GM19397 (cell line): Measurements from ENCODE around the gene KMO.

Experiments used
- ATAC-seq: cut with Tn5 transposase; IDR thresholded peaks from one replicate; pipeline ENCODE4 v1.9.1; 2021; ENCODE audit warnings: mild to moderate bottlenecking, moderate library complexity; ENCODE audit not compliant: unreplicated experiment

Gene KMO

DNA sequence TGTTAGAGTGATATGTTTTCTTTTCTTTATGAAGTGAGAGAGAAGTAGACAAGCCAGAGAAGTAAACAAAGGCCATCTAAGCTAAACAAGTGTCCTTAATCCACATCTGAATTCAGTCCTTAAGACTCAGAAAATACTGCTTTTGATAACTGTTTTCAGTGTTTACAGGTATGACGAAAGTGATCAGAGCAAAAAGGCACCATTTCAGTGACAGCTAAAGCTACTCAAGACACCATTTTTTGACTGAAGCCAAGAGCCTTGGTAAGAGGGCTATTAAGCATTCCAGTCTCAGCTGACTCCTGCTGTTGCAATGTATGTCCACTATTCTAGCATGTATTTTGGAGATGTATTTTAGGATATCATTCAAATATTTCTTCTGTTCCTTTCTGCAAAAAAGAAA lies 4.1 kb downstream of the KMO start:
- ATAC-seq = no peak

DNA sequence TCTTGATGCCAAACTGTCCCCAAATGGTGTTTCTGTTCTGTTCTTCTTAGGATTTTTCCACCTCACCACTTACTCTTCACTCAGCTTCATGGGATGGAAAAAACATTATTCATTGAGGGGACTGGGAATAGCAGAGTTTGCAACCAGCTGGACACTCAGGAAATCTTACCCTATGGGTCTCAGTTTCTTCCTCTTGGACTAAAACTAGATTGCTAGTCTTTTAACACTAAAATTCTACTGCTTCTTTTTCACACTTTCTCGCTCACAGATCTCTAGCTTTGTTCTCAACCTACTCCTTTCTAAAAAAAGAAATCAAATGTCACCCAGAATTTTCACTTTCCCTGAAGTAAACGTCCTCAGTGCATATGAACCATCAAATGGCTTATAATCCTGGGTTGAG lies 4.8 kb downstream of the KMO start:
- no peak for ATAC-seq

DNA sequence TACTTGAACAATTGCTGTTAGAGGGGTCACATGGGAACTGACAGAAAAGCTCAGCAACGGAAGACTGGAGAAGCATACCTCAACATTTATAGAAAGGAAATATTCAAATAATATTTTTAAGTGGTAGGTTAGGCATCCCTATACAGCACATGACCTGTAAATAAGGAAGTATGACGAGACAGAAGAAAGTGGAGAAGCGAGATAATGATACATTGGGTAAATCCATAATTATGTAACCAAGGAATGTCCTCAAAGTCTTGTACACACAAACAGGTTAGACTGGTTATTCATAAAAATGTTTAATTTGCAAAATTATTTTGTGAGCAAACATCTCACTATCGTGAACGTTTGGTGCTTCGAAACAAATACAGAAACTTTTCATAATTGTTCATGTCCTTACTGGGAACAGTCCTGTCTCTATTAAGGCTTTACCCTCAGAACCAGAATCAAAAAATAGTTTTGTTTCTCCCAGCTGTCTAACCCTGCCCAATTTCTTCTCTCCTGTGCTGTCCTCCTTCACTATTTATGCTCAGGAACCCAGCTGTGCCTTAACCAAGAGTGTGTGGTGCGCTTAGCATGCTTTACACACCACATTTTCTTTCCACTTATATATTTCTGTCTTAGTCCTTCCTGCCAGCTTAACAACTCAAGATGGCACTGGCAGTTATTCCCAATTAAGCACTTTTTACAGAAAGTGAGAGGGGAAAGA lies 10.2 kb downstream of the KMO start:
- ATAC-seq = no peak

DNA sequence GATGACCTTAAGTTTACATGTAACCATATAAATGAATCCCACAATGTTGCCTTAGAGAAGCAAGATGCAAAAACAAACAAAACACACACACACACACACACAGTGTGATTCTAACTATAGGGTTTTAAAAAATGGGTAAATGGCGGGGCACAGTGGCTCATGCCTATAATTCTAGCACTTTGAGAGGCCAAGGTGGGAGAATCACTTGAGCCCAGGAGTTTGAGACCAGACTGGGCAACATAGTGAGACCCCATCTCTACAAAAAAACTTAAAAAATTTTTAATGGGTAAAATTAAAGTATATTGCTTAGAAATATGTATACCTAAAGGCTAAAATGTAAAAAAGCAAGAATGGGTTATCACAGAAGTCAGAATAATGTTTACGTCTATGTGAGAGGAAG lies 15.8 kb downstream of the KMO start:
- no peak for ATAC-seq

DNA sequence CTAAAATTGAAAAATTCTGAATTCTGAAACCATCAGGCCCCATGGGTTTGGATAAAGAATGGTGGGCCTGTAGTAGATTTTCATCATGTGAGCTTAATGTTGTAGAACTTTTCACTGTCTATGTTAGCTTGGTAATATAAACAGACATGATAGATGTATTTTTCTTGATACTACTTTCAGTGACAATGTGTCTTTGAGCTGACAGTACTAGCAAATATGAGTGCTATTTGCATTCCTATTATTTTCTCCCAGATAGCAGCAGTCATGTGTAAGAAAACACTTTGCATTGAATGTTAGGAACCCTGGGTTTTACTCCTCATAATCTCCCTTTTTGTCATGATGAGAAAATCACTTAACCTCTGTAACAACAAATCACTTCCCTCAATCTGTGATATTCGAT lies 18.1 kb downstream of the KMO start:
- ATAC-seq = no peak

DNA sequence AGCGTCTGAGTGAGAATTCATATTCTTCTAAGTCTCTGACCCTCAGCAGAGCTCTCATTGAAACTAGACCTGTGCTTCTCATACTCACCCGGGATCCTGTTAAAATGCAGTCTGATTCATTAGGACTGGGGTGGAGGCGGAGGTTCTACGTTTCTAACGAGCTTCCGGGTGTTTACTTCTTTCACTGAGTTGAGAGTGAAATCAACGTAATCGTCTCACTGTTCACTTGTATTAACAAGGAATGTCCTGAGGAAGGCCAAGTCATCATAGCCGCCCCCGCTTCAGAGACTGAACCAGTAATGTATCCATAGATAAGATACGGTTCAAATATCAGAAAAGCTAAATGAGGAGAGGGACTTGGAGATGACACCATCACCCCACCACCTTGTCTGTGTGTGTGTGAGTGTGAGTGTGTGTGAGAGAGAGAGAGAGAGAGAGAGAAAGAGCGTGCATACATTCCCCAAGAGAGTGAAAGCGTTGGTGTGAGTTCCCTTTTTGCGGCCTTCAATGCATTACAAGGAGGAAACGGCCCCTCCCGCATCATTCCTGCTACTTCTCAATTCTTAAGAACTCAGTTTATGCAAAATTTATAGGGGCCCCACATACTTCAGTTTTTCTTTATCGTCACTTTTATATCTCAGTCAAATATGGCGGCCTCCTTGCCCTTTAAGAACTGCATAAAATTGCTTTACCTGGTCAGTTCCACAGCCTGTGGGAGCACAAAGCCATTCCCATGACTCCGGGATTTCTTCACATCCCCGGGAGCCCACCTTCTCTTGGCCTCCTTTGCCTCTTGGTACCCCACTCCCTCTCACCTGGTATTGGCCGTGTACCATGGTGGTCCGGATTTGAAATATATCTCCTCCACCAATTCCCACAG lies 19.8 kb downstream of the KMO start:
- ATAC-seq = peak; percentile 84

DNA sequence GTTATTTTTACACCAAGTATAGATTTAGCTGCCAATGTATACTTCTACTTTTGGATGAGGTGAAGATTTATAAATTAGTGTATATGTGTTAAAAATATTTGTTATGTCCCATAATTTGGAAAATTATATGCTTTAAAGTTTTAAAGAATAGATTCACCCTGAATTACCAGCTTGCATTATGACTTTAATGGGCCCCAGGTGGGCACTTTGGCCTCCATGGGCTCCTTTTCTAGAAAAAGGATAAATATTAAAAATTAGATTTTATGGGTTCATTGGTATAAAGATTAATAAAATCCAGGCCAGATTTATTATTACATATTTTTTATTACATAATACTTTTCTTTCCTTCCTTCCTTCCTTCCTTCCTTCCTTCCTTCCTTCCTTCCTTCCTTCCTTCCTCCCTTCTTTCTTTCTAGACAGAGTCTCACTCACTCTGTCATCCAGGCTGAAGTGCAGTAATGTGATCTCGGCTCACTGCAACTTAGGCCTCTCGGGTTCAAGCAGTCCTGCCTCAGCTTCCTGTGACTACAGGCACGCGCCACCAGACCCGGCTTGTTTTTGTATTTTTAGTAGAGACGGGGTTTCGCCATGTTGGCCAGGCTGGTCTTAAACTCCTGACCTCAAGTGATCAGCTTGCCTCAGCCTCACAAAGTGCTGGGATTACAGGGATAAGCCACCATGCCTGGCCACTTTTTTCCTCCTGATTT lies 21.9 kb downstream of the KMO start:
- no peak for ATAC-seq

DNA sequence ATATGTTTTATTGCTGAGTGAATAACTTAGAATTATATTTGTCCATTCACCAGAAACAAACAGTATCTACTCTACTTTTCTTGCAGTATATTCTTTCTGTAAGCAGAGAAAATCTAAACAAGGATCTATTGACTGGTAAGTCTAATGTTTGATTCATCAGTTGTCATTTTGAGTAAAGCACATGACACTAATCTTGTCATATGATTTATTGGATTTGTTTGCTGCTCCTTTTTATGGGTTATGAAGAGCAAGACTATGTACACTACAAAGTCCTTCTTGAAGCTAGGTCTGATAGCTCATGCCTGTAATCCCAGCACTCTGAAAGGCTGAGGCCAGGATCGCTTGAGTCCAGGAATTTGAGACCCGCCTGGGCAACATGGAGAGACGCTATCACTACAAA lies 23.3 kb downstream of the KMO start:
- no peak for ATAC-seq

DNA sequence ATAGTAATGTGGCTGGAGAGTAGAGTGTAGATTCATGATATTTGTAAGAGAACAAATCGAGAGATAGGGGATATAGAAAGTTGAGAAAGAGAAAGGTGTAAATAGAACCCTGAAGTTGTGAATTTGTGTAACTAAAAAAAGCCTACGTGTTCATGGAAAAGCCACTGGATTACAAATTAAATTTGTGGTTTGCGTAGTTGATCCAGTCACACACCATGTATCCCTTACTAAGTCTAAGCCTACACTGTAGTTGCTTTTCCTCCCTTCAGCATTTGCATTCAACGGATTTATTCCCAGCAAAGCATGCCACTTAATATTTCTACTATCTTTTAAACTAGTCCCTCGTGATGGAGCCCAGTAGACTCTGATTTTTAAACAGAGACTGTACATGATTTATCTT lies 24.9 kb downstream of the KMO start:
- ATAC-seq = no peak

DNA sequence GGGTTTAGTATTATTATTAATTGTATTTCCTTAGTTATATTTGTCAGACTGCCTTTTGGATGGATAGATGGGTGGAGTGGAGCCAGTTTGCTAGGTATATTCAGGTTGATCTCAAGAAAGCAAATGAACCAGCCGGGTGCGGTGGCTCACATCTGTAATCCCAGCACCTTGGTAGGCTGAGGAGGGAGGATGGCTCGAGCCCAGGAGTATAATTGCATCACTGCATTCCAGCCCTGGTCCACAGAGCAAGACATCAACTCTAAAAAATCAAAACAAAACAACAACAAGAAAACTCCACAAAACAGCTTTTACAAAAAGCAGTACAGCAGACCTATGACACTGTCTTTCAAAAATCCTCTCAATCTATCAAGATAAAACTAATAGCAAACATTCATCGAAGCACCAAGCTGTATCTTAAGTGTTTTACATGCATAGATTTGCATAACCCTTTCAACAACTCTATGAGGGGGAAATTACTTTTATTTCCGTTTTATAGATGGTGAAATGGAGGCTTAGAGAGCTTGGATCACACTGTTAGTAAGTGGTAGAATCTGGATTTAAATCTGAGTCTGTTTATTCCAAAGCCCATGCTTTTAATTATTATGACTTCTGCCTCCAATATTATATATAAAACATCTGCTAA lies 25.5 kb downstream of the KMO start:
- no peak for ATAC-seq

DNA sequence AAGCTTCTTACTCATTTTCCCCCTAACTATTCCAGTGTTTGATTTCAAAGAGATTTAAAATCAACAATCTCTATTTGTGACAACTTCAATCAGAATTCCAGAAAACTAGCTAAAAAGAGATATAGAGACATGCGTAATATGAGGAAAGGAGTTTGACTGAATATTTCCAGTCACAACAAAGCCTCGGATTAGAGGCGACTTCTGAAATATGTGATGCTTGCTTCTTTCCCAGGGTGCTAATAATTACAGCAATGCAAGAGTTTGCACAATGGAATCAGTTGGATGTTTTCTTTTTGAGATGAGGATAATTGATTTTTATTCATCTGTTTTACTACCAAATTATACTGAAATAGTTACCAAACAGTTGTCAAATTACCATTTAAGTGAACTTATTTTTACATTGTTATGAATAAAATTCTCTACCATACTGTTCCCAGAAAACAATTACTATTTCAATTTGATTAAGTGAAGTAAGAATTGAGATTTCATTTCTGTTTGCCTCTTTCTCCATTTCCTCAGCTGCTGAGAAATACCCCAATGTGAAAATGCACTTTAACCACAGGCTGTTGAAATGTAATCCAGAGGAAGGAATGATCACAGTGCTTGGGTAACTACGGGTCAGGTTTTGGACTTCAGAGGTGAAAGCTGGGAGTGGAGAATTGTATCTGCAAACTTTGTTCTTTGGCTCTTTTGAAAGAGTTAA lies 28.1 kb downstream of the KMO start:
- ATAC-seq = no peak

DNA sequence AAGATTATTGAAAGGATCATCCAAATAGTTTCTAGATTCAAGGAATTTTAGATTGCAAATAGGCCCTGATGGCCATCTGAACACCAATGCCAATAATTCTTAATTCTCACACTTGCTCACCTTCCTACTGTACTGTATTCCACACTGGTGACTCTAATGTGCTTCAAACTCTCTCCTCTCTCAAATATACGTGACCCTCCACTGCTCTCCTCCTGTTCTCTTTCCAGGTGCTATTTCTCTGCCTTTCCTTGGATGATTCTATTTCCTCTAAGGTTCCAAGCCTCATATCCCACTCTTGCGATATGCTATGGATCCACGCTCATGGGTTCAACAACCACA lies 28.6 kb downstream of the KMO start:
- ATAC-seq = no peak

DNA sequence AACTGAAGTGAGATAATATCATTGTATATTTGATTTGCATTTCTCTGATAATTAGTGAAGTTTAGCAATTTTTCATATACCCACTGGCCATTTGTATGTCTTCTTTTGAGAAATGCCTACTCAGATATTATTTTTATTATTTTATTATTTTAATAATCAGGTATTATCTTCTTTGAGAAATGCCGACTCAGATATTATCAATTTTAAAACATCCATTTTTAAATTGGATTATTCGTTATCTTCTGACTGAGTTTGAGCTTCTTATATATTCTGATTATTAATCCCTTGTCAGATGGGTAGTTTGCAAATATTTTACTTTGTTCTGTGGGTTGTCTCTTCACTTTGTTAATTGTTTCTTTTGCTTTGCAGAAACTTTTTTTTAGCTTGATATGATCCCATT lies 37.7 kb downstream of the KMO start:
- ATAC-seq = no peak

DNA sequence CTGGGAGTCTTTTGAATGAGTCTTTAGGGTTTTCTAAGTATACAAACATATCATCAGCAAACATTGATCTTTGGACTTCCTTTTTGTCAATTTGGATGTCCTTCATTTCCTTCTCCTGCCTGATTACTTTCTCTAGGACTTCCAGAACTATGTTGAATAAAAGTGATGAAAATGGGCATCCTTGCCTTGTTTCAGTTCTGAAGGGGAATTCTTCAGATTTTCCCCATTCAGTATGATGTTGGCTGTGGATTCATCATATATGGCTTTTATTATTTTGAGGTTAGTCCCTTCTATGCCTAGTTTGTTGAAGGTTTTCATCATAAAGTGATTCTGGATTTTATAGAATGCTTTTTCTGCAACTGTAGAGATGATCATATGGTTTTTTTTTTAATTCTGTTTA lies 42.0 kb downstream of the KMO start:
- ATAC-seq = no peak

DNA sequence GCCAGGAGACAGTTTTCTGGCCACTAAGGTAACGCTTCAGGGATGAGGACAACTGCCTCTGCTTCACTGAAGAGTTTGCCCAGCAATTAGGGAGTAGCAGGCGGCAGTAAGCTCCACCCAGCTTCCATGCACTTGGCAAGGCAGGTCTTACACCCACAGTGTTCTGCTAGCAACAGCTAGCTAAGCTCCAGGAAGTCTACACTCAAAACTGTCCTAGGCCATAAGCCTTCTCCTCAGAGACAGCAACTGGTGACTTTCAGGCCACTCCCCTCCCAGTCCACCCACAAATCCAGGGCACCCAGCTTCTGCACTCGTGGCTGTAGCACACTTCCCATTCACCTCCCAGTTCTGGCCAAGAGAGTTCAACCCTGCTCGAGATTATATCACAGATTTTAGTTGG lies 47.3 kb downstream of the KMO start:
- no peak for ATAC-seq

DNA sequence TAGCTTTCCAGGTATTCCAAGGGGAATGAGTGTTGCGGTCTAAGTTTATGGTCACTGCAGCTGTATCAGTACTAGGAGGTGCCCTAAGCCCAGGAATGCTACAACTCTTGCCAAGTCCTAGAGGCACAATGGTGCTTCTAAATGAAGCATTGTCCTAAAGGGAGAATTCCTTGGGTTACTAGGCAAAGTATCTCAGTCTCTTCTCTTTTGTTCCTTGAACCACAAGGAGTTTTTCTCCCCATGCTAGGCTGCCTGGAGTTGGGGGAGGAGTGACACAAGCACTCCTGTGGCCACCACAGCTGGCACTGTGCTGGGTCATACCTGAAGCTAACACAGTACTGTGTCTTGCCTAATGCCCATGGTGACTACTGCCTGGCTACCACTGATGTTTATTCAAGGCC lies 50.7 kb downstream of the KMO start:
- no peak for ATAC-seq

DNA sequence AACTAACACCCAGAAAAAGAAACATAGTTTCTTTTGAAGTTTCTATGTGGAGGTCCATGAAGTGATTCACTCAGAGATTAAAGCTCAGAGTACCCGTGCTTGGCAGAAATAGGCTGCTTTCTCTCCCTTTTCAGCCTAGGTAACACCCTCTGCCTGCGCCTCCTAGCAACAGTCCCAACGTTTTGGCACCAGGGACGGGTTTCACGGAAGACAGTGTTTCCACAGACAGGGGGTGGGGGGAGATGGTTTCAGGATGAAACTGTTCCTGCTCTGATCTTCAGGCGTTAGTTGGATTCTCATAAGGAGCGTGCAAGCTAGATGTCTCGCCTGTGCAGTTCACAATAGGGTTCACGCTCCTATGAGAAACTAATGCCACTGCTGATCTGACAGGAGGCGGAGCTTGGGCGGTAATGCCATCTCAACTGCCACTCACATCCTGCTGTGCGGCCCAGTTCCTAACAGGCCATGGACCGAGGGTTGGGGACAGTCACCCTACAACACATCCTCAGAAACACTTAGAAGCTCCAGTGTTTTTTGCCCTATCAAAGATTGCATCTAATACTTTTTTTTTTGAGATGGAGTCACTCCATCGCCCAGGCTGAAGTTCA lies 54.8 kb downstream of the KMO start:
- no peak for ATAC-seq

DNA sequence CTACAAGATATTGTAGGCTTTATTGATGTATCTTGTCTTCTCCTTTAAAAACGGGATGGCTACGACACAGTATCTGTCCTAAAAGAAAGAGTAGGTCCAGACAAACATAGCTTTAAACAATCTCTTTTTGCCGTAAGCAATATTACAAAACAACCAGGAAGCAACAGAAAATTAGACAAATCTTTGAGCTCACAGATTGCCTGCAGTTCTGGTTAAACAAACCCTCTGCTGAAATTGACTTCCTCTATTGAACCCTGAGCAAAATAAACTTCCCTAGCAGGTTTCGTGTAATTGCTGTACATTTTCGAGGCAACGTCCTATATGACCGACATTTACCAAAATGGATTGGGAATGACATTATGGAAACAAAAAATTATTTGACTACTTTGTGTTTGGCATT lies 57.3 kb downstream of the KMO start:
- ATAC-seq = no peak

DNA sequence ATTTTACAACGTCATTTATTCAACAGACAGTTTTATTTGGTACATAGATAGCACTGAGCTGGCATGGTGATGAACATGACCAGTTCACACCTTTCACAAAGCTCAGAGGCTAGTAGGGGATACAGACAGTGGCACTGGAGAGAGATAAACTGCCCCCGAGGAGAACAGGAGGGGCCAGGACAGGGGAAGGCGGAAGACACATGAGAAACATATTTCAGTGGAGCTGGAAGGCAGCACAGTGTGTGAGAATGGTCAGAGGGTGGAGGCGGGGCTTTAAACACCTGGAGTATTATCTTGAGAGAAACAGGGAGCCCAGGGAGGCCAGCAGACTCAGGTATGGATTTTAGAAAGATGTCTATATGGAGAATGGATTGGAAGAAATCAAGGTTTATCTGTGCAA lies 58.5 kb downstream of the KMO start:
- ATAC-seq = no peak

DNA sequence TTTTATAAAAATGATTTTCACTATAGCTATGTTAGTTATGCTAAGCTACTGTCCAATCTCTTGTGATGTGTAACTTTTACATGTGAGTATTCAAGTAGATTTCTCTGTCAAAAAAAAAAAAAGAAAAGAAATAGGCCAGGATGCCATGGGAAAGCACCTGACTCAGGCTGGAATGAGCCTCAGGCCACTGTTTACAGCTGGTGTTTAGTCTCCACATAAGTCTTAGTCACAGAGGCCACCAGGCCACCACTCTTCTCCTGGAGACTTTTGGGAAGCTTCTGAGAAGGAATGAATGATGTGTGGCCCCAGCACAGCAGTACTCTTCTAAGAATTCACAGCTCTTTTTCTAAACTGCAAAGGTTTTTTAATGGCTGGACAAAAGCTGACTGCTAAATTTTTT lies 59.1 kb downstream of the KMO start:
- no peak for ATAC-seq

DNA sequence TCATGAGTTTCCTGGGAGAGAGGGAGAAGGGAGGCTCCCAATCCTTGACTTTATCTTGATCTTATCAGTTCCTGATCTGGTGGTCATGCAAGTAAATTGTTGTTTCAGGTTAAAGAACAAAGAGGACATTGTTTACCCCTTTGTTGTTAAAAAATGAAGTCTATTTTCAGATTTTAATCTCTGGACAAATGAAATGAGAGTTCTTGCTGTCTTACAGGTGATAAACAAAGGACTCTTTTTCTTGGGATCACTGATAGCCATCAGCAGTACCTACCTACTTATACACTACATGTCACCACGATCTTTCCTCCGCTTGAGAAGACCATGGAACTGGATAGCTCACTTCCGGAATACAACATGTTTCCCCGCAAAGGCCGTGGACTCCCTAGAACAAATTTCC lies 59.6 kb downstream of the KMO start:
- no peak for ATAC-seq
